Measurements from ENCODE around the gene TUBB3.

- no peak for TF ChIP-seq ASH2L (IDR thresholded peaks at IDR 0.05; ENCODE audit: low read length)
- TF ChIP-seq SIN3A (conservative IDR thresholded peaks at IDR 0.05 in 1 of 2, IDR thresholded peaks at IDR 0.05 in 1 of 2; ENCODE audit: low read depth in 1 of 2, low read length in 2 of 2) = no peak
- no peak for TF ChIP-seq MAFK (IDR thresholded peaks at IDR 0.05; ENCODE audit: low read depth, low read length)
- no peak for TF ChIP-seq EZH2 (IDR thresholded peaks at IDR 0.05; ENCODE audit: low read depth, low read length, severe bottlenecking)
These were observed 43.6 kb downstream of the TUBB3 start for GRCh38 chr16:89966756-89967155.
